Measurements from ENCODE around the gene RBL2. TPM values are rescaled to one million over a fixed set of nuclear protein-coding genes. Genes with fewer than 3 reads are reported as not detected.

The RBL2 gene
- total and polyA plus RNA-seq, 9 of the 15 experiments (the other 6 are each of a cell fraction or from before 2014, with no cell fraction given): 7.8 to 76.3 (median 28.5) TPM

DNA sequence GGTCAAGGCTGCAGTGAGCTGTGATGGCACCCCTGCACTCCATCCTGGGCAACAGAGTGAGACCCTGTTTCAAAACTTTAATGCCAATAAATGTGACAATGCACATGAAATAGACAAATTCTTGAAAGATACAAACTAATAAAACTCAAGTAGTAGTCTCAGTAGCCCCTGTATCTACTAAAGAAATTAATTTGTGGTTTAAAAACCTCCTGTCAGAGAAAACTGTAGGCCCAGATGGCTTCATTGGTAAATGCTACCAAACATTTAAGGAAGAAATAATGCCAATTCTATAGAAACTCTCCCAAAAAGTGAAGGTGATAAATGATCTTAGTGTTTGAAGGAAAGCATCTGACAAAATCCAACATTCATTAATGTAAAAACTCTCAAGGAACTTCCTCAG lies 52.0 kb downstream of the RBL2 start:
- no peak overlapping the region for H3K4me2 ChIP-seq (ENCODE audit: insufficient read depth, low read length)
- H3K79me2 ChIP-seq (ENCODE audit: control insufficient read depth, insufficient read depth, low read length): no peaks in the 10 kb centered on the region
- no peak overlapping the region for H3K9ac ChIP-seq (ENCODE audit: insufficient read depth in 1 of 2, low read depth in 2 of 2, low read length in 2 of 2)
- no peak overlapping the region for H3K27ac ChIP-seq (ENCODE audit: extremely low read depth, low read depth, low read length)
- H3K4me1 ChIP-seq (replicated peaks in 1 of 2; ENCODE audit: control insufficient read depth in 2 of 2, insufficient read depth in 2 of 2, low read length in 2 of 2): no peaks in the 10 kb centered on the region
- H2AFZ ChIP-seq (ENCODE audit: low read depth, low read length): no peak overlapping the region
- no peaks in the 10 kb centered on the region for H3K27me3 ChIP-seq (ENCODE audit: control insufficient read depth in 2 of 2, insufficient read depth in 2 of 2, low read length in 2 of 2)
- ATAC-seq (no peak), DNase-seq (ENCODE audit: extremely low read depth in 1 of 4, low spot score in 3 of 4) (no peak), FAIRE-seq (no peak)
- H3K4me3 ChIP-seq: no peak overlapping the region
- no TSS peak for BruUV-seq (replicated peaks)
- intact Hi-C loops (cut with micrococcal nuclease) (no loop called here), in situ Hi-C loops (cut with MboI) (no loop called here)
- no peaks in the 10 kb centered on the region for H4K20me1 ChIP-seq (replicated peaks; ENCODE audit: control insufficient read depth, insufficient read depth, low read length)
- peaks cover 44% of the 10 kb centered on the region; the same call in 2 of the 3 replicates for H3K36me3 ChIP-seq (ENCODE audit: control insufficient read depth, insufficient read depth, low read length)
- H3K9me3 ChIP-seq (replicated peaks; ENCODE audit: control insufficient read depth, insufficient read depth, low read depth, low read length): no peaks in the 10 kb centered on the region; the same call in 1 of the 2 replicates
- no peaks in the 10 kb centered on the region for H3K9me1 ChIP-seq (ENCODE audit: control insufficient read depth, insufficient read depth, low read length)
- CTCF ChIA-PET (ENCODE audit: low intra/inter-chr PET ratio): no interaction called here
- POLR2A ChIA-PET: interaction anchor here (0.6 kb wide), 2 partner anchors 20 to 1822 kb away, joined by 3 read pairs; no protein-coding TSS in a partner anchor
- TF ChIP-seq, protein P1, sequence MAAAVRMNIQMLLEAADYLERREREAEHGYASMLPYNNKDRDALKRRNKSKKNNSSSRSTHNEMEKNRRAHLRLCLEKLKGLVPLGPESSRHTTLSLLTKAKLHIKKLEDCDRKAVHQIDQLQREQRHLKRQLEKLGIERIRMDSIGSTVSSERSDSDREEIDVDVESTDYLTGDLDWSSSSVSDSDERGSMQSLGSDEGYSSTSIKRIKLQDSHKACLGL (CRISPR knock-in tag; IDR thresholded peaks at IDR 0.05; ENCODE audit: borderline replicate concordance, poor library complexity, severe bottlenecking): no peak
- TF ChIP-seq, protein P2, sequence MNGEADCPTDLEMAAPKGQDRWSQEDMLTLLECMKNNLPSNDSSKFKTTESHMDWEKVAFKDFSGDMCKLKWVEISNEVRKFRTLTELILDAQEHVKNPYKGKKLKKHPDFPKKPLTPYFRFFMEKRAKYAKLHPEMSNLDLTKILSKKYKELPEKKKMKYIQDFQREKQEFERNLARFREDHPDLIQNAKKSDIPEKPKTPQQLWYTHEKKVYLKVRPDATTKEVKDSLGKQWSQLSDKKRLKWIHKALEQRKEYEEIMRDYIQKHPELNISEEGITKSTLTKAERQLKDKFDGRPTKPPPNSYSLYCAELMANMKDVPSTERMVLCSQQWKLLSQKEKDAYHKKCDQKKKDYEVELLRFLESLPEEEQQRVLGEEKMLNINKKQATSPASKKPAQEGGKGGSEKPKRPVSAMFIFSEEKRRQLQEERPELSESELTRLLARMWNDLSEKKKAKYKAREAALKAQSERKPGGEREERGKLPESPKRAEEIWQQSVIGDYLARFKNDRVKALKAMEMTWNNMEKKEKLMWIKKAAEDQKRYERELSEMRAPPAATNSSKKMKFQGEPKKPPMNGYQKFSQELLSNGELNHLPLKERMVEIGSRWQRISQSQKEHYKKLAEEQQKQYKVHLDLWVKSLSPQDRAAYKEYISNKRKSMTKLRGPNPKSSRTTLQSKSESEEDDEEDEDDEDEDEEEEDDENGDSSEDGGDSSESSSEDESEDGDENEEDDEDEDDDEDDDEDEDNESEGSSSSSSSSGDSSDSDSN (IDR thresholded peaks at IDR 0.05; ENCODE audit: borderline replicate concordance in 1 of 2, low read depth in 2 of 2, low read length in 2 of 2): no peak
- TF ChIP-seq ASH1L (IDR thresholded peaks at IDR 0.05; ENCODE audit: borderline replicate concordance, low read depth, partially characterized antibody) (no peak), ZNF668 (CRISPR knock-in tag; IDR thresholded peaks at IDR 0.05) (no peak), CHD4 (IDR thresholded peaks at IDR 0.05; ENCODE audit: insufficient read depth, insufficient replicate concordance, low read depth, low read length, poor library complexity, severe bottlenecking) (no peak), SREBF2 (CRISPR knock-in tag; IDR thresholded peaks at IDR 0.05) (no peak), ZNF766 (CRISPR knock-in tag; conservative IDR thresholded peaks at IDR 0.05) (no peak), ZNF143 (CRISPR knock-in tag; IDR thresholded peaks at IDR 0.05) (no peak)
- TF ChIP-seq, protein P3, sequence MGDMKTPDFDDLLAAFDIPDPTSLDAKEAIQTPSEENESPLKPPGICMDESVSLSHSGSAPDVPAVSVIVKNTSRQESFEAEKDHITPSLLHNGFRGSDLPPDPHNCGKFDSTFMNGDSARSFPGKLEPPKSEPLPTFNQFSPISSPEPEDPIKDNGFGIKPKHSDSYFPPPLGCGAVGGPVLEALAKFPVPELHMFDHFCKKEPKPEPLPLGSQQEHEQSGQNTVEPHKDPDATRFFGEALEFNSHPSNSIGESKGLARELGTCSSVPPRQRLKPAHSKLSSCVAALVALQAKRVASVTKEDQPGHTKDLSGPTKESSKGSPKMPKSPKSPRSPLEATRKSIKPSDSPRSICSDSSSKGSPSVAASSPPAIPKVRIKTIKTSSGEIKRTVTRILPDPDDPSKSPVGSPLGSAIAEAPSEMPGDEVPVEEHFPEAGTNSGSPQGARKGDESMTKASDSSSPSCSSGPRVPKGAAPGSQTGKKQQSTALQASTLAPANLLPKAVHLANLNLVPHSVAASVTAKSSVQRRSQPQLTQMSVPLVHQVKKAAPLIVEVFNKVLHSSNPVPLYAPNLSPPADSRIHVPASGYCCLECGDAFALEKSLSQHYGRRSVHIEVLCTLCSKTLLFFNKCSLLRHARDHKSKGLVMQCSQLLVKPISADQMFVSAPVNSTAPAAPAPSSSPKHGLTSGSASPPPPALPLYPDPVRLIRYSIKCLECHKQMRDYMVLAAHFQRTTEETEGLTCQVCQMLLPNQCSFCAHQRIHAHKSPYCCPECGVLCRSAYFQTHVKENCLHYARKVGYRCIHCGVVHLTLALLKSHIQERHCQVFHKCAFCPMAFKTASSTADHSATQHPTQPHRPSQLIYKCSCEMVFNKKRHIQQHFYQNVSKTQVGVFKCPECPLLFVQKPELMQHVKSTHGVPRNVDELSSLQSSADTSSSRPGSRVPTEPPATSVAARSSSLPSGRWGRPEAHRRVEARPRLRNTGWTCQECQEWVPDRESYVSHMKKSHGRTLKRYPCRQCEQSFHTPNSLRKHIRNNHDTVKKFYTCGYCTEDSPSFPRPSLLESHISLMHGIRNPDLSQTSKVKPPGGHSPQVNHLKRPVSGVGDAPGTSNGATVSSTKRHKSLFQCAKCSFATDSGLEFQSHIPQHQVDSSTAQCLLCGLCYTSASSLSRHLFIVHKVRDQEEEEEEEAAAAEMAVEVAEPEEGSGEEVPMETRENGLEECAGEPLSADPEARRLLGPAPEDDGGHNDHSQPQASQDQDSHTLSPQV (IDR thresholded peaks at IDR 0.05): no peak
